A549 (cell line): ENCODE data around the gene VSIG1. TPM values are rescaled to one million over a fixed set of nuclear protein-coding genes. Genes with fewer than 3 reads are reported as not detected.

ENCODE experiments used
- ATAC-seq, 2 experiments: fragments of 200-7000 bp in 1 of 2; fragments of >200 bp in 1 of 2; cut with Nextera tagmentation in 1 of 2; cut with Tn5 transposase in 1 of 2; 3 replicates each; pipeline versions ENCODE4 v1.8.0 to v1.9.1; 2018 to 2020; ENCODE audit warnings: mild to moderate bottlenecking in 1 of 2, moderate library complexity in 1 of 2
- CTCF ChIA-PET: fragments of 300-600 bp; sonication (Branson Sonifier 250); formaldehyde crosslinking; extraction: SDS; loops from one replicate; lab custom pipeline; 2021; ENCODE audit warnings: antibody characterized with exemption, inconsistent platforms; lab: Yijun Ruan, JAX
- POLR2A ChIA-PET: fragments of 350-600 bp; formaldehyde crosslinking; extraction: SDS; loops from one replicate; lab custom pipeline; 2021; ENCODE audit warnings: antibody characterized with exemption, inconsistent platforms; lab: Yijun Ruan, JAX
- DNase-seq, 2 experiments: peaks; one replicate each; pipeline versions ENCODE4 v3.0.0 to v3.0.0-alpha.2; 2011 to 2016; ENCODE audit warnings: low read depth in 1 of 2, low spot score in 1 of 2
- FAIRE-seq: peaks from 2 replicates; lab custom pipeline; 2011; peaks lifted over from hg19 to GRCh38; lab: Jason Lieb, UNC
- H3K27ac ChIP-seq, 2 experiments: fragments of >200 bp; sonication (Bioruptor Twin); formaldehyde crosslinking; 3 replicates each; pipeline ENCODE4 v1.5.1; 2016 to 2017
- H3K4me1 ChIP-seq: fragments of >200 bp; sonication (Bioruptor Twin); formaldehyde crosslinking; 3 replicates; pipeline ENCODE4 v1.6.1; 2016
- H3K4me2 ChIP-seq: fragments of >200 bp; sonication (Bioruptor Twin); formaldehyde crosslinking; 3 replicates; pipeline ENCODE4 v1.6.1; 2016
- H3K4me3 ChIP-seq: fragments of >200 bp; sonication (Bioruptor Twin); formaldehyde crosslinking; 3 replicates; pipeline ENCODE4 v1.5.1; 2016
- H3K9me3 ChIP-seq: fragments of >200 bp; sonication (Bioruptor Twin); formaldehyde crosslinking; 3 replicates; pipeline ENCODE4 v1.6.1; 2016
- BCL3 ChIP-seq: fragments of >200 bp; sonication (Bioruptor Twin); formaldehyde crosslinking; IDR thresholded peaks from 3 replicates; pipeline ENCODE4 v1.6.1; 2016
- CHD4 ChIP-seq: fragments of 200-600 bp; sonication (generic); IDR thresholded peaks from 2 replicates; pipeline ENCODE4 v1.6.1; 2016; ENCODE audit warnings: antibody characterized with exemption, mild to moderate bottlenecking, borderline replicate concordance
- EP300 ChIP-seq, 2 experiments: fragments of >200 bp; sonication (Bioruptor Twin); formaldehyde crosslinking; IDR thresholded peaks; 2 replicates in 1 of 2; 3 replicates in 1 of 2; pipeline ENCODE4 v1.6.1; 2016 to 2017
- HEYL ChIP-seq: fragments of 250-450 bp; sonication (Bioruptor Pico); IDR thresholded peaks from 2 replicates; pipeline ENCODE4 v1.8.0; 2021; ENCODE audit warnings: mild to moderate bottlenecking, moderate library complexity
- MYC ChIP-seq: IDR thresholded peaks from 2 replicates; pipeline ENCODE4 v1.6.1; 2012; ENCODE audit warnings: mild to moderate bottlenecking, inconsistent platforms, low read length, improper control_type of control experiment, borderline replicate concordance
- NPAS2 ChIP-seq: fragments of 250-450 bp; sonication (Bioruptor Pico); IDR thresholded peaks from 2 replicates; pipeline ENCODE4 v1.8.0; 2022; ENCODE audit warnings: mild to moderate bottlenecking, moderate library complexity, borderline replicate concordance
- PBX3 ChIP-seq: IDR thresholded peaks from 2 replicates; pipeline ENCODE4 v1.6.1; 2012
- POLR2AphosphoS2 ChIP-seq: conservative IDR thresholded peaks from 2 replicates; pipeline ENCODE4 v1.6.1; 2012; ENCODE audit warnings: low read length, improper control_type of control experiment, inconsistent platforms
- RAD21 ChIP-seq, 2 experiments: fragments of >200 bp in 1 of 2; sonication (Bioruptor Twin) in 1 of 2; formaldehyde crosslinking in 1 of 2; IDR thresholded peaks in 1 of 2; conservative IDR thresholded peaks in 1 of 2; 2 replicates in 1 of 2; 3 replicates in 1 of 2; pipeline ENCODE4 v1.6.1; 2012 to 2018; ENCODE audit warnings: inconsistent platforms in 1 of 2
- RARB ChIP-seq: fragments of 250-450 bp; sonication (Bioruptor Pico); IDR thresholded peaks from 2 replicates; pipeline ENCODE4 v1.8.0; 2021; ENCODE audit warnings: mild to moderate bottlenecking, moderate library complexity
- RCOR1 ChIP-seq: fragments of 150-350 bp; IDR thresholded peaks from 2 replicates; pipeline ENCODE4 v1.6.1; 2014; ENCODE audit warnings: antibody characterized with exemption, low read length, low read depth
- RNF2 ChIP-seq: fragments of 200-600 bp; sonication (generic); IDR thresholded peaks from 2 replicates; pipeline ENCODE4 v1.6.1; 2016; ENCODE audit warnings: low read depth, mild to moderate bottlenecking, antibody characterized with exemption, moderate library complexity, borderline replicate concordance
- ZC3H11A ChIP-seq: fragments of 450-650 bp; IDR thresholded peaks from 2 replicates; pipeline ENCODE4 v1.6.1; 2014; ENCODE audit warnings: antibody characterized with exemption, mild to moderate bottlenecking
- ZSCAN20 ChIP-seq: fragments of 250-450 bp; sonication (Bioruptor Pico); IDR thresholded peaks from 2 replicates; pipeline ENCODE4 v1.8.0; 2022; ENCODE audit warnings: mild to moderate bottlenecking, moderate library complexity
- WGBS: methylation state at CpG from one replicate; pipeline ENCODE4 v1.1.6; 2017; ENCODE audit errors: missing lambda C conversion rate; 5-methylcytosine and 5-hydroxymethylcytosine counted together
- polyA plus RNA-seq, 4 experiments: library from polyadenylated mRNA; depleted of rRNA in 3 of 4; stranded (reverse); fragments of >200 nt; fragmentation: RNase III in 1 of 4; extraction: RNeasy Plus Mini Kit Qiagen cat#74134 plus additional on column Dnase treatment in 1 of 4; gene quantifications; 2 replicates in 3 of 4; 3 replicates in 1 of 4; pipeline ENCODE4 v1.2.3, GENCODE V29; 2011 to 2017
- TF ChIP-seq, protein P1 (sequence below): fragments of >200 bp; sonication (Bioruptor Twin); formaldehyde crosslinking; IDR thresholded peaks from 2 replicates; pipeline ENCODE4 v1.6.1; 2016
- TF ChIP-seq, protein P2 (sequence below): fragments of 150-350 bp; IDR thresholded peaks from 2 replicates; pipeline ENCODE4 v1.6.1; 2014; ENCODE audit warnings: low read depth, mild to moderate bottlenecking, low read length
- TF ChIP-seq, protein P3 (sequence below): IDR thresholded peaks from 2 replicates; pipeline ENCODE4 v1.6.1; 2012
- TF ChIP-seq, protein P4 (sequence below): fragments of 250-450 bp; sonication (Bioruptor Pico); IDR thresholded peaks from 2 replicates; pipeline ENCODE4 v1.5.0; 2021; ENCODE audit warnings: mild to moderate bottlenecking, moderate library complexity, borderline replicate concordance

VSIG1 gene
- polyA plus RNA-seq, 2 of the 4 experiments (the other 2 are of a cell fraction) = 0.17 to 1.2 TPM

GRCh38 chrX:108025954-108026600, 18.8 kb upstream of the VSIG1 start:
- FAIRE-seq = no peak
- ChIA-PET POLR2A (no interaction called here), CTCF (interaction anchor here (1.2 kb wide), 1 partner anchor 45 kb away, joined by 3 read pairs; no protein-coding TSS in a partner anchor)
- H3K9me3 ChIP-seq = no peaks in the 10 kb centered on the region
- no peak overlapping the region for H3K27ac ChIP-seq
- H3K4me1 ChIP-seq = 0 out of 3 replicates have a peak, but pooled peaks cover 3% of the 10 kb centered on the region
- DNase-seq = no peak
- H3K4me3 ChIP-seq = no peak overlapping the region
- ATAC-seq = no peak
- no peak overlapping the region for H3K4me2 ChIP-seq
- 86% methylated on average over 2 of the region's 2 CpGs for WGBS
- TF ChIP-seq RNF2 (no peak), PBX3 (no peak)
- TF ChIP-seq, all 56 proteins: peak for 0

- no peak for TF ChIP-seq RAD21 (conservative IDR thresholded peaks at IDR 0.05 in 1 of 2, IDR thresholded peaks at IDR 0.05 in 1 of 2)
- TF ChIP-seq RCOR1 = no peak
- TF ChIP-seq HEYL (CRISPR knock-in tag) = no peak
- TF ChIP-seq EP300 (IDR thresholded peaks at IDR 0.05) = no peak
- no peak for TF ChIP-seq NPAS2 (CRISPR knock-in tag)
- TF ChIP-seq MYC = no peak
- no peak for TF ChIP-seq CHD4
- TF ChIP-seq POLR2AphosphoS2 = no peak
- TF ChIP-seq, protein P1, sequence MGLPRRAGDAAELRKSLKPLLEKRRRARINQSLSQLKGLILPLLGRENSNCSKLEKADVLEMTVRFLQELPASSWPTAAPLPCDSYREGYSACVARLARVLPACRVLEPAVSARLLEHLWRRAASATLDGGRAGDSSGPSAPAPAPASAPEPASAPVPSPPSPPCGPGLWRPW = no peak
- no peak for TF ChIP-seq RARB
- TF ChIP-seq, protein P2, sequence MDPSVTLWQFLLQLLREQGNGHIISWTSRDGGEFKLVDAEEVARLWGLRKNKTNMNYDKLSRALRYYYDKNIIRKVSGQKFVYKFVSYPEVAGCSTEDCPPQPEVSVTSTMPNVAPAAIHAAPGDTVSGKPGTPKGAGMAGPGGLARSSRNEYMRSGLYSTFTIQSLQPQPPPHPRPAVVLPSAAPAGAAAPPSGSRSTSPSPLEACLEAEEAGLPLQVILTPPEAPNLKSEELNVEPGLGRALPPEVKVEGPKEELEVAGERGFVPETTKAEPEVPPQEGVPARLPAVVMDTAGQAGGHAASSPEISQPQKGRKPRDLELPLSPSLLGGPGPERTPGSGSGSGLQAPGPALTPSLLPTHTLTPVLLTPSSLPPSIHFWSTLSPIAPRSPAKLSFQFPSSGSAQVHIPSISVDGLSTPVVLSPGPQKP = no peak
- TF ChIP-seq, protein P3, sequence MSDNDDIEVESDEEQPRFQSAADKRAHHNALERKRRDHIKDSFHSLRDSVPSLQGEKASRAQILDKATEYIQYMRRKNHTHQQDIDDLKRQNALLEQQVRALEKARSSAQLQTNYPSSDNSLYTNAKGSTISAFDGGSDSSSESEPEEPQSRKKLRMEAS = no peak
- no peak for TF ChIP-seq ZSCAN20 (CRISPR knock-in tag)
- TF ChIP-seq, protein P4, sequence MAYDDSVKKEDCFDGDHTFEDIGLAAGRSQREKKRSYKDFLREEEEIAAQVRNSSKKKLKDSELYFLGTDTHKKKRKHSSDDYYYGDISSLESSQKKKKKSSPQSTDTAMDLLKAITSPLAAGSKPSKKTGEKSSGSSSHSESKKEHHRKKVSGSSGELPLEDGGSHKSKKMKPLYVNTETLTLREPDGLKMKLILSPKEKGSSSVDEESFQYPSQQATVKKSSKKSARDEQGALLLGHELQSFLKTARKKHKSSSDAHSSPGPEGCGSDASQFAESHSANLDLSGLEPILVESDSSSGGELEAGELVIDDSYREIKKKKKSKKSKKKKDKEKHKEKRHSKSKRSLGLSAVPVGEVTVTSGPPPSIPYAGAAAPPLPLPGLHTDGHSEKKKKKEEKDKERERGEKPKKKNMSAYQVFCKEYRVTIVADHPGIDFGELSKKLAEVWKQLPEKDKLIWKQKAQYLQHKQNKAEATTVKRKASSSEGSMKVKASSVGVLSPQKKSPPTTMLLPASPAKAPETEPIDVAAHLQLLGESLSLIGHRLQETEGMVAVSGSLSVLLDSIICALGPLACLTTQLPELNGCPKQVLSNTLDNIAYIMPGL (CRISPR knock-in tag) = no peak
- no peak for TF ChIP-seq ZC3H11A
- no peak for TF ChIP-seq BCL3
- TF ChIP-seq, all 56 proteins: peak for 0
- POLR2A ChIA-PET = no interaction called here
- no peak for DNase-seq
- Histone ChIP-seq H3K27ac (no peak overlapping the region), H3K4me1 (peaks cover 20% of the 10 kb centered on the region), H3K9me3 (no peaks in the 10 kb centered on the region), H3K4me2 (no peak overlapping the region), H3K4me3 (no peak overlapping the region)
- CTCF ChIA-PET = interaction anchor here (0.8 kb wide), 1 partner anchor 40 kb away, joined by 3 read pairs; no protein-coding TSS in a partner anchor
- no peak for FAIRE-seq
- WGBS = 83% methylated on average over 1 of the region's 1 CpG
- ATAC-seq = no peak
These were observed 16.0 kb upstream of the VSIG1 start for GRCh38 chrX:108028854-108029253.
